ENCODE data around the gene MED13. TPM values are rescaled to one million over a fixed set of nuclear protein-coding genes. Genes with fewer than 3 reads are reported as not detected.

Gene MED13
- total RNA-seq, 1 experiment from 2014 or later, result 96.0 TPM

GRCh38 chr17:61947367-61948078 lies 117.6 kb downstream of the MED13 start:
- H3K4me3 ChIP-seq (replicated peaks in 1 of 2; ENCODE audit: low read depth in 1 of 2, low read length in 2 of 2), result no peak overlapping the region
- ATAC-seq, result no peak
- H3K4me1 ChIP-seq (ENCODE audit: control insufficient read depth in 1 of 2, insufficient read depth in 2 of 2, low read length in 2 of 2), result no peaks in the 10 kb centered on the region
- peaks cover 52 to 78% of the 10 kb centered on the region in 2 experiments for H3K36me3 ChIP-seq (ENCODE audit: control insufficient read depth in 1 of 2, insufficient read depth in 2 of 2, low read length in 2 of 2)
- no peak for TF ChIP-seq CBX3 (IDR thresholded peaks at IDR 0.05; ENCODE audit: low read depth)
- TF ChIP-seq RAD21 (IDR thresholded peaks at IDR 0.05; ENCODE audit: low read depth), result no peak
- no peak for TF ChIP-seq SP1 (IDR thresholded peaks at IDR 0.05; ENCODE audit: low read depth)
- no peak for TF ChIP-seq FOSL1 (IDR thresholded peaks at IDR 0.05; ENCODE audit: low read depth)
- no peak for TF ChIP-seq REST (IDR thresholded peaks at IDR 0.05; ENCODE audit: low read depth)
- TF ChIP-seq ZNF274 (IDR thresholded peaks at IDR 0.05; ENCODE audit: low read depth, low read length), result no peak
- H3K27me3 ChIP-seq (ENCODE audit: insufficient read depth, low read length), result no peaks in the 10 kb centered on the region
- ChIA-PET CTCF (interaction anchor here (2.1 kb wide), 1 partner anchor 162 kb away, joined by 9 read pairs; no protein-coding TSS in a partner anchor), POLR2A (no interaction called here), RAD21 (ENCODE audit: low non-redundant PET in 1 of 2, low total read pairs in 2 of 2, uncharacterized antibody in 2 of 2, unreplicated experiment in 2 of 2) (no interaction called here)
- no peak overlapping the region for H3K27ac ChIP-seq (ENCODE audit: low read depth, low read length)
- no peaks in the 10 kb centered on the region for H3K9me3 ChIP-seq (ENCODE audit: control insufficient read depth in 1 of 2, insufficient read depth in 1 of 2, low read depth in 1 of 2, low read length in 2 of 2)
- H4K20me1 ChIP-seq (ENCODE audit: insufficient read depth), result no peaks in the 10 kb centered on the region; the same call in 1 of the 2 replicates
- no peak overlapping the region for H2AFZ ChIP-seq (ENCODE audit: low read depth, low read length, poor library complexity, severe bottlenecking)
- no TSS peak for BruUV-seq (replicated peaks)
- no peaks in the 10 kb centered on the region for H3K79me2 ChIP-seq (ENCODE audit: insufficient read depth, low read length)
- H3K9ac ChIP-seq (ENCODE audit: low read length), result no peak overlapping the region
- intact Hi-C loops (cut with micrococcal nuclease), result no loop called here
- H3K4me2 ChIP-seq (ENCODE audit: low read length), result no peak overlapping the region
- no peaks in the 10 kb centered on the region for H3K9me2 ChIP-seq (ENCODE audit: insufficient read depth)
- no peak for DNase-seq (ENCODE audit: low read depth, low spot score)

Measured in HCT116 (cell line).